GM21381 (cell line): ENCODE measurements around the gene FMR1.

Experiments
- ATAC-seq: cut with Tn5 transposase; IDR thresholded peaks from one replicate; pipeline ENCODE4 v1.9.1; 2021; ENCODE audit warnings: mild to moderate bottlenecking, moderate library complexity; ENCODE audit not compliant: unreplicated experiment

The FMR1 gene

DNA sequence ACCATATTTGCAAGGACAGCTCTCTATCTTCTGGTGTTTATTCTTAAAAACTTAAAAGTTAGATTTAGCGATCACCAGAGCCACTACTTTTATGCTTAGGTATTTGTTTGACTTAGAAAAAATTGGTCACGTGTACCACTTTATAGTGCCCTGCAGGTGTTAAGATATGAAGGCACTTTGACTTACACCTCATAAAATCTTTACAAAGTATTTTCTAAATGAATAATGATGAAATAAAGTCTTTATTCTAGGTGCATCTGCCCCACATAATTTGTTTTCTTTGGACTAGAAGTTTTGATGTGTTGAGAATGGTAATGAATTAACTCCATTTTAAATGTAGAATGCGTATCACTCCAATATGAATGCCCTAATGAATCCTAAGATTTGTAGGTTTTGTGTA lies 2.9 kb downstream of the FMR1 start:
- ATAC-seq, result no peak

DNA sequence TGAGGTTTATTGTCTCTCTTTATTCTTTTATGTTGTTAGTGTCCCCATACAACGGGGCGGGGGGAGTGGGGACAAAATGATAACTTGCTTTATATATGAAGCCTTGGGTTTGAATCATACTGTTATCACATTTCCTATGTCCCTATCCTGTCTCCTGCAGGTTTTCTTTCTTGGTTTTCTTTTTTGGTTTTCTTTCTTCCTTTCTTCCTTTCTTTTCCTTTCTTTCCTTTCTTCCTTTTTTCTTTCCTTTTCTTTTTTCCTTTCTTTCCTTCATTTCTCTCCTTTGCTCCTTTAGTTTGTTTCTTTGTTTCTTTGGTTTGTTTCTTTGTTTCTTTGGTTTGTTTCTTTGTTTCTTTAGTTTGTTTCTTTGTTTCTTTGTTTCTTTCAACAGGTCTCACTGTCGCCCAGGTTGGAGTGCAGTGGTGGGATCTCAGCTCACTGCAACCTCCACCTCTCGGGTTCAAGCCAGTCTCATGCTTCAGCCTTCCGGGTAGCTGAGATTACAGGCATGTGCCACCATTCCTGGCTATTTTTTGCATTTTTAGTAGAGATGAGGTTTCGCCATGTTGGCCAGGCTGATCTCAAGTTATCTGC lies 4.8 kb downstream of the FMR1 start:
- ATAC-seq, result no peak

- peak; percentile 79 for ATAC-seq
Measured at GRCh38 chrX:147917700-147918695, 6.3 kb downstream of the FMR1 start.

GRCh38 chrX:147920161-147920666 lies 8.5 kb downstream of the FMR1 start:
- no peak for ATAC-seq

DNA sequence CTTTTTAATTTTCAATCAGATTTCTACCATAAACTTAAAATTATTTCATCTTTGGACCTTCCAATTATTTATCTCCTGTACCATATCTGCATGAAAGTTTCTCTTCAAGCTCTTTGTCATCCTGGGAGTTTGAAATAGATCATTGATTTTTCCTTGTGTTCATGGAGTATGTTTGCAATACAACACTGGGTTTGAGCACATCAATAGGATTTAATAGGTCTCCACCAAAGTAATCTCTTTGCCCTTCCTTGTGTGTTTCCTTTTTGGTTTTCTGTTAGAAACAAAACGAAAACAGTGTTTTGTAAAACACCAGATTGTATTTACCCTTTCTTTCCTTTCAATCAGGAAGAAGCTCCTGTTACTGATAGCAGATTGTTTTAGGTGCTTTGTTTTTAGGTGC lies 11.9 kb downstream of the FMR1 start:
- ATAC-seq, result no peak

GRCh38 chrX:147927256-147927655 lies 15.5 kb downstream of the FMR1 start:
- no peak for ATAC-seq

- ATAC-seq, result no peak
Measured at GRCh38 chrX:147933815-147934214, 22.1 kb downstream of the FMR1 start.

DNA sequence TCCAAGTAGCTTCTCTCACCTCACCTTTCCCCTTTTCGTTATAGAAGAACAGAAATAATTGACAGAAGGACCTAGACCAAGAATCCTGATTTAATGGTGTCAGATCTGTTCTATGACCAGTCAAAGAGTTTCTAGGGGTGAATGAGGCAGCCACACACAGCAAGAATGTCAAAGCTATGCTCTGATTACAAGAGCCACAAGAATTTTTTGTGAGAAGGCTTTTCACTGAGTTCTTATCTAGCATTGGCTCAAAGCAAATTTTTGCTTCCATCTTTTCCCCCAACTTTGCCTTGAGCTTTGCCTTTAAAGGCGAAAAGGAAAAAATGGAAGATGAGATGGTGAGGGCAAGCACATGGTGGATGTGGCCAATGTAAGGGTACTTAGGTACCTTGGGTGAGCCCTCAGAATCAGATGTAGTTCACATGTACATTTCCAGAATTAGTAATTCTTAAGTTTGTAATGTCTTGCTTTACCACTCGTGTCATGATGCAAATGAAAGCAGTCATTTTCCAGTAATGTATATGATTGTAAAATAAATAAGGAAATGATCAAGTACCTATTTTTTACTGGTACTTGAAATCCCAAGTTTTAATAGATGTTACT lies 23.5 kb downstream of the FMR1 start:
- no peak for ATAC-seq

GRCh38 chrX:147945286-147945685 lies 33.6 kb downstream of the FMR1 start:
- ATAC-seq, result no peak

- no peak for ATAC-seq
Measured at GRCh38 chrX:147948531-147948930, 36.8 kb downstream of the FMR1 start.

- no peak for ATAC-seq
Measured at GRCh38 chrX:147950352-147950751, 38.6 kb downstream of the FMR1 start.

DNA sequence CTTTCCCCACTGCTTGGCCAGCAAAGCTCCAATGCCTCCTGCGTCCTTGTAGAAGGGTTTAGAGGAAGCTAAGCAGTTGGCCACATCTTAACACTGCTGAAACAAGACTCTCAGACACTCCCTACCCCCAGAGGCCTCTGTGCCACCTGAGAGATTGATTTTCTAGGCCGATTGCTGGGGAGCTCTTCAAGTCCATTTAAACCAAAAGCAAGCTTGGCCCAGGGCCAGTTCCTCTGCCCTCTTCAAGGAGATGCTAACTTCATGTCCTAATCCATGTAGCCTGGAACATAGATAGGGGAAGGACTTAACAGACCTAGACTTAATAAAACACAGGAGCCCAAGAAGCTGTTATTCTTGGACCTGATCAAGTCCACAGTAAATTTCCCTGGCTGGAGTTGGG lies 42.3 kb downstream of the FMR1 start:
- no peak for ATAC-seq

- no peak for ATAC-seq
Measured at GRCh38 chrX:147957291-147957690, 45.6 kb downstream of the FMR1 start.

DNA sequence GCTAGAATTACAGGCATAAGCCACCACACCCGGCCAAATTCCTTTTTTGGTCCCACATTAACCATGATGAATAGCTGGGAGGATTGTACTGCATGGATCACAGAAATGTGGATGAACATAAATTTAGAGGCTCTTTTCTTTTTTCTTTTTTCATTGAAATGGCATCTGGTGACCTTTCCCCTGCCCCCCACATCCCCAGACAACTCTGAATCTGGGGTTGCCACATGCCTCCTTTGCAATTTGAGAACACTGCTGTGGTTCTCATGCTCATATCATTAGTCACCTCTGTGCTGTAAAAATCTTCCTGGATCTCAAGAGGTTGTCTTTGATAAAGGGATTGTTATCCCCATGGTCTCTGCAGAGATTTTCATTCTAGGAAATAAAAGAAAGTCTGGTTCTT lies 46.6 kb downstream of the FMR1 start:
- no peak for ATAC-seq

DNA sequence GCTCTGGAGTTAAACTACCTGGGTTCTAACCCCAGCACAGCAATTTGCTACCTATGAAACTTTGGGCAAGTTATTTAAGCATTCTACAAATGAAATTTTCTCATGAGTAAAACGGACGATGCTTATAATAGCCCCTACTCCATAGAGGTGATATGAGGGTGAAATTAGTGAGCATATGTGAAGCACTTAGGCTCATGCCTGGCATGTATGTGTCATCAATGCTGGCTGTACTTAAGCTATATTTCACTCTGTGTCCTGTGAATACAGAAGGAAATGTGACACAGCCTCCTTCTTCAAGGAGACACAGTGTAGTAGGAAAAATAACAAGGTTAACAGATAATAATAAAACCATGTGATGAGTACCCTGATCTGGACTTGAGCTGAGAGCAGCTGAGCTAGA lies 49.0 kb downstream of the FMR1 start:
- ATAC-seq, result no peak

DNA sequence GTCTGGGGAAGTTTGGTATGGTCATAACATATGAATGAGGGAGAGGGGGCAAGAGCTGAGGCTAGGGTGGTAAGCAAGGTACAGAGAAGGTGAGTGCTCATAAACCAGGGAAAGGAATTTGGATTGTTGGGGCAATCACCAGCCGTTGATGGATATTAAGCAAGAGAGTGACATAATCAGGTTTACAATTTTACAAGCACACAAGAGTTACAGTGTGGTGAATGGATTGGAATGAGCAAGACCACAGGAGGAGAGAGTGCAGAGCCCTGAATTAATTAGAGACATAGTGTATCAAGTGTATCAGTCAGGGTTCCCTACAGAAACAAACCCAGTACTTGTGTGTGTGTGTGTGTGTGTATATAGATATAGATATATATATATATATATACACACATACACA lies 50.8 kb downstream of the FMR1 start:
- ATAC-seq, result no peak

DNA sequence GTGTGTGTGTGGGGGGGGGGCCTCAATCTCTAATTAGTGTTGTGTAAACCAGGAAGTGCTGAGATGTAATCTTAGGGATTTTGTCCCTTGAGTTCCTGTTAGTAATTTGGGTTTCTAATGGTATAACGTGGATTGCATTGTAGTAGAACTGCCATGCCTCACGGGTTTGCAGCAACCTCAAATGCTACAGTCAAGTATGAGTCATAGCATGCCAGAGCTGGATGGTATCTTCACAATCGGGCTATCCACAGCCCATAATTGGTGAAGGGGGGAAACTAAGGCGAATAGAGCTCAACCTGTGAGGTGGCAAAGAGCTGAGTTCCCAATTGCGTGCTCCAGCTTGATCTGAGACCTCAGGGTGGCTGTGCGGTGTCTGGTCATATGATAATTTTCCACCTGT lies 67.2 kb downstream of the FMR1 start:
- ATAC-seq, result no peak

GRCh38 chrX:147981038-147981752 lies 69.5 kb downstream of the FMR1 start, which contains the start of gene FMR1NB:
Gene FMR1NB (plus strand): TSS chrX:147981337. CDS start chrX:147981403, 66 bp downstream.
- no peak for ATAC-seq
